GM10248 (cell line): ENCODE measurements around the gene TGFBR3L.
A peak's percentile ranks its signal among the peaks of the same experiment; 100 is the strongest.

Source experiments
- CTCF ChIA-PET: fragments of 300-600 bp; sonication (Branson Sonifier 250); formaldehyde crosslinking; extraction: SDS; loops from one replicate; lab custom pipeline; 2021; ENCODE audit warnings: antibody characterized with exemption; lab: Yijun Ruan, JAX
- POLR2A ChIA-PET: fragments of 350-650 bp; sonication (Branson Sonifier 250); formaldehyde crosslinking; extraction: SDS; loops from one replicate; lab custom pipeline; 2020; ENCODE audit warnings: antibody characterized with exemption; lab: Yijun Ruan, JAX
- DNase-seq: peaks from one replicate; pipeline ENCODE4 v3.0.0; 2012; ENCODE audit errors: extremely low spot score
- CTCF ChIP-seq: IDR thresholded peaks from 2 replicates; pipeline ENCODE4 v1.5.1; 2012; ENCODE audit warnings: mild to moderate bottlenecking, low read depth; ENCODE audit errors: extremely low read depth, missing control alignments, control extremely low read depth

The TGFBR3L gene

GRCh38 chr19:7904074-7905020 is 10.3 kb upstream of the TGFBR3L start:
- POLR2A ChIA-PET = interaction anchor here (1.0 to 1.6 kb wide), 4 partner anchors 9 to 40 kb away, joined by 3 to 11 read pairs (median 6); partner anchors contain the start of genes SNAPC2 and TIMM44

GRCh38 chr19:7905268-7905667 is 9.4 kb upstream of the TGFBR3L start:
- CTCF ChIA-PET = no interaction called here

More at GRCh38 chr19:7904074-7905020, 10.3 kb upstream of the TGFBR3L start:
- no peak for TF ChIP-seq CTCF
- CTCF ChIA-PET = interaction anchor here (0.8 to 7.7 kb wide), 22 partner anchors 8 to 835 kb away, joined by 3 to 60 read pairs (median 4); partner anchors contain the start of genes SNAPC2, TGFBR3L, TIMM44 and ZNF557
- peak; percentile 81 for DNase-seq

GRCh38 chr19:7905859-7906258 is 8.8 kb upstream of the TGFBR3L start:
- CTCF ChIA-PET = no interaction called here
- no peak for TF ChIP-seq CTCF
- POLR2A ChIA-PET = no interaction called here
- no peak for DNase-seq

More at GRCh38 chr19:7905268-7905667, 9.4 kb upstream of the TGFBR3L start:
- no peak for TF ChIP-seq CTCF
- POLR2A ChIA-PET = no interaction called here
- no peak for DNase-seq

GRCh38 chr19:7907122-7907521 is 7.5 kb upstream of the TGFBR3L start:
- DNase-seq = no peak
- no peak for TF ChIP-seq CTCF
- ChIA-PET CTCF (no interaction called here), POLR2A (no interaction called here)

- no peak for TF ChIP-seq CTCF
- ChIA-PET CTCF (interaction anchor here (1.1 kb wide), 1 partner anchor 10 kb away, joined by 3 read pairs; no protein-coding TSS in a partner anchor), POLR2A (interaction anchor here (0.7 kb wide), 2 partner anchors 12 to 66 kb away, joined by 5 read pairs; partner anchors contain the start of gene SNAPC2)
- no peak for DNase-seq
Measured at GRCh38 chr19:7907544-7907943, 7.1 kb upstream of the TGFBR3L start.

- ChIA-PET CTCF (interaction anchor here (0.9 to 1.2 kb wide), 3 partner anchors 10 to 32 kb away, joined by 3 to 5 read pairs (median 3); no protein-coding TSS in a partner anchor), POLR2A (interaction anchor here (0.7 kb wide), 2 partner anchors 12 to 66 kb away, joined by 5 read pairs; partner anchors contain the start of gene SNAPC2)
- no peak for TF ChIP-seq CTCF
- no peak for DNase-seq
Measured at GRCh38 chr19:7908078-7908699, 6.4 kb upstream of the TGFBR3L start.
